ENCODE data around the gene SAMD14.
A peak's percentile ranks its signal among the peaks of the same experiment; 100 is the strongest.

SAMD14 gene

DNA sequence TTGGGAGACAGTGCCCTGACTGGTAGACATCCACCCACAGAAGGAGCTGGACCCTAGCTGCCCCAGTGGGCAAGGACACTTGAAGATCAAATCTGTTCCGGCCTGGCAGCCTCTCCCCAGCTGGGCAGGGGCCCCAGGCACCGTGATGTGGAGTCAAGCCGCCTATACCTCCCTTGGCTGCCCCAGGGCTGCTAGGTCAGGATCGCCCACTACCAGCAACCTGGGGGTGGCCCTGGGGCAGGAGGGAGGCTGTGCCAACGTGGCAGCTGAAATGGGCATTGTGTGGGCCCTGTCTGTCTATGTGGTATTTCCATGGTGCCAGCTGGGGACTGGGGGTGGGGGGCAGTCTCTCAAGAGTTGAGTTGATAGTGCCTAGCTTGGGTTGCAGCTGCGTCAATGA, 33.9 kb downstream of the SAMD14 start:
- Histone ChIP-seq H3K4me1 (ENCODE audit: control insufficient read depth in 1 of 2, insufficient read depth in 2 of 2, low read length in 2 of 2) (peaks cover 14 to 32% of the 10 kb centered on the region in 2 donors), H3K9me3 (ENCODE audit: control insufficient read depth in 1 of 2, low read length in 2 of 2) (no peaks in the 10 kb centered on the region), H3K36me3 (ENCODE audit: control insufficient read depth in 1 of 2, insufficient read depth in 2 of 2, low read length in 2 of 2) (peaks cover 16 to 20% of the 10 kb centered on the region in 2 donors), H3K27ac (ENCODE audit: low read length) (peak overlapping the region; percentile 80), H3K27me3 (ENCODE audit: low read depth, low read length) (no peaks in the 10 kb centered on the region), H3K4me3 (ENCODE audit: low read depth in 1 of 2, low read length in 2 of 2) (peak overlapping the region; percentile 89 to 93)

DNA sequence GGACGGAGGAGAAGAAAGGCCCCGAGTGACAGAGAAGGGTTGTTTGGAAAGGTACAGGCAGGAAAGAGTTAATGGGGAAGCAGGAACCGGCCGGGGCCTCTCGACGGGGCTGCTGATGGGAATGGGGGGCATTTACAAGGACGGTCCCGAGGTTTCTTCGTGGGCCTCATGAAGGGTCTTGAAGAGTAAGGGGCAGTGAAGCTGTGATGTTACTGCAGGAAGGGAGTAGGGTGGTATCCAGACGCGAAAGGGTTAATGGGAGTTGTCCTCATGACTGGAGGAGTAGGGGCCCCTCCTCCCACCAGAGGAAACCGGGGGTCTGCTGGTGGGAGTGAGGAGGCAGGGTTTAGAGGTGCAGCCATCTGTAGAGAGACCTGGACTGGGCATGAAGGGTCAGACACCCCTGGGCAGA, 34.3 kb downstream of the SAMD14 start:
- Histone ChIP-seq H3K27me3 (ENCODE audit: low read depth, low read length) (no peaks in the 10 kb centered on the region), H3K27ac (ENCODE audit: low read length) (peak overlapping the region; percentile 80), H3K9me3 (ENCODE audit: control insufficient read depth in 1 of 2, low read length in 2 of 2) (no peaks in the 10 kb centered on the region), H3K36me3 (ENCODE audit: control insufficient read depth in 1 of 2, insufficient read depth in 2 of 2, low read length in 2 of 2) (peaks cover 16 to 20% of the 10 kb centered on the region in 2 donors), H3K4me3 (ENCODE audit: low read depth in 1 of 2, low read length in 2 of 2) (peak overlapping the region; percentile 89 to 93), H3K4me1 (ENCODE audit: control insufficient read depth in 1 of 2, insufficient read depth in 2 of 2, low read length in 2 of 2) (peaks cover 9 to 27% of the 10 kb centered on the region in 2 donors)

DNA sequence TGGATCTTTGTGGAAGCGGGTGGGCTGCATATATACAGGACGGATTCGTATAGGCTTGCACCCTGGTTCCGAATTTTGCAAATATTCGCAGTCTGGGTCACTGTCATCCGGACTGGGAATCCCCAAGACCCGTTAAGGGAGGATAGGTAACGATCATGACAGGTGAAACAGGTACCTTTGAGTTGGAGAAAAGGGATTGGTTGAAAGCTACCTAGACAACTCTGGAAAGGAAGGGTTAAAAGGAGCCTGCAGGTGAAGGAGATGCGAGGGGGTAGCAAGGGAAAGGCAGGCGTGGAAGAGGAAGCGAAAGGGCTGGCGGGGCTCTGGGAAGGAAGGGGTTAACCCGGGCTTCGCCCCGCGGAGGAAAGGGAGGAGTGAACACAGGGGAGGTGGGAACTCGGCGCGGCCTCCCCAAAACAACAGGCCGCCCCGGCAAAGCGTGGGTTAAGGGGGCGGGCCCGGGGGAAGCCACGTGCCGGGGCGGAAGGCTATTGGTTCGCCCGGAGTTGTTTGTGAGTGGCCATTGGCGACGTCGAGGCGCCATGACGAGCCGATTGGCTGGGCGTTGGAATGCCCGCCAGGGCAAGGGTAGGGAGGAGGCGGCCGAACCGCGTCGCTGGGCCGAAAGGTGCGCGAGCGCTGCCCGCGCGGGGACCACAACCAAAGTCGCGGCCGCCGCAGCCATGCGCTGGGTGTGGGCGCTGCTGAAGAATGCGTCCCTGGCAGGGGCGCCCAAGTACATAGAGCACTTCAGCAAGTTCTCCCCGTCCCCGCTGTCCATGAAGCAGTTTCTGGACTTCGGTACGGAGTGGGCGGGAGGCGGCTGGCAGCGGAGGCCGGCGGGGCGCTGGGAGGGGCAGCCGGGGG, 35.0 kb downstream of the SAMD14 start, which contains the start of gene PDK2:
PDK2 (plus strand) TSS at position 599 of the 867 bp plus-strand sequence; CDS start at position 684, 85 bp downstream.
- peak within 1 kb of the TSS; percentile 80 for H3K27ac ChIP-seq (ENCODE audit: low read length)
- H3K36me3 ChIP-seq (ENCODE audit: control insufficient read depth in 1 of 2, insufficient read depth in 2 of 2, low read length in 2 of 2), result peaks cover 16 to 20% of the 10 kb centered on the region in 2 donors
- no peaks in the 10 kb centered on the region for H3K9me3 ChIP-seq (ENCODE audit: control insufficient read depth in 1 of 2, low read length in 2 of 2)
- no peaks in the 10 kb centered on the region for H3K27me3 ChIP-seq (ENCODE audit: low read depth, low read length)
- H3K4me3 ChIP-seq (ENCODE audit: low read depth in 1 of 2, low read length in 2 of 2), result peak within 1 kb of the TSS; percentile 89 to 93
- peaks cover 3 to 21% of the 10 kb centered on the region in 2 donors for H3K4me1 ChIP-seq (ENCODE audit: control insufficient read depth in 1 of 2, insufficient read depth in 2 of 2, low read length in 2 of 2)

DNA sequence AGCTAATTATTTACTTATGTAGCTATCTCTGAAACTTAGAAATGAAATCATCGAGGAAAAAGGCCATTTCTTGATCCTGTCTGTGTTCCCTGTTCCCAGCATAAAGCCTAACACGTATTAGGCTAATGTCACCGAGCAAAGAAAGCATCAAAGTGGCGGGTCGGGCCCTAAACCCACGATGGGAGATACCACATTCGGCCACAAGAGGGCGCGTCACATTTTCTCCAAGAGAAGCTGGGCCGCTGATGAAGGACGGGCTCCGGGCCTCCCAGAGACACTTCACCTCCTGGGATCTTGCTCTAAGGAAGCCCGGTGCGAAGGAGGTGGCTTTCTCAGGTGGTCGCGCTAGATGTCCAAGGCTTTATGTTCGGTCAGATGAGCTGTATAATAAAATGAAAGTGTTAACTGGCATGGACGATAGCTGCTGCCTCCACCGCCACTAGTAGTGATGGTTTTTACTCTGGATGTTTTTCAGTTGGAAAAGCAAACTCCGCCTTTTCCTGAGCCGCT, 35.7 kb downstream of the SAMD14 start:
- H3K27ac ChIP-seq (ENCODE audit: low read length), result peak overlapping the region; percentile 62

DNA sequence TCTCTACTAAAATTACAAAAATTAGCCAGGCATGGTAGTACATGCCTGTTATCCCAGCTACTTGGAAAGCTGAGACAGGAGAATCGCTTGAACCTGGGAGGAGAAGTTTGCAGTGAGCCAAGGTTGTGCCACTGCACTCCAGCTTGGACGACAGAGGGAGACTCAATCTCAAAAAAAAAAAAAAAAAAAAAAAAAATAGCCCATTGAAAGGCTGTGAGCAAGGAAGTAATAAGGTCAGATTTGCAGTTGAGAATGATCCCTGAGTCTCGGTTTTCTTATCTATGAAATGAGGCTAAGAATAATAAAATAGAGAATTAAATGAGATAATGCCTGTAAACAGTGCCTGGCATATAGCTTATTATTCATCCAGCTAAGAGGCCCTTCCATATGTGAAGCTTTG, 36.2 kb downstream of the SAMD14 start:
- Histone ChIP-seq H3K9me3 (ENCODE audit: control insufficient read depth in 1 of 2, low read length in 2 of 2) (no peaks in the 10 kb centered on the region), H3K27ac (ENCODE audit: low read length) (no peak overlapping the region), H3K4me3 (ENCODE audit: low read depth in 1 of 2, low read length in 2 of 2) (no peak overlapping the region)

More for the DNA sequence above, 35.7 kb downstream of the SAMD14 start:
- H3K27me3 ChIP-seq (ENCODE audit: low read depth, low read length), result no peaks in the 10 kb centered on the region
- H3K9me3 ChIP-seq (ENCODE audit: control insufficient read depth in 1 of 2, low read length in 2 of 2), result no peaks in the 10 kb centered on the region
- H3K36me3 ChIP-seq (ENCODE audit: control insufficient read depth in 1 of 2, insufficient read depth in 2 of 2, low read length in 2 of 2), result peaks cover 16 to 20% of the 10 kb centered on the region in 2 donors
- H3K4me1 ChIP-seq (ENCODE audit: control insufficient read depth in 1 of 2, insufficient read depth in 2 of 2, low read length in 2 of 2), result peaks cover 0 to 17% of the 10 kb centered on the region in 2 donors
- H3K4me3 ChIP-seq (ENCODE audit: low read depth in 1 of 2, low read length in 2 of 2), result peak overlapping the region; percentile 89 to 93

DNA sequence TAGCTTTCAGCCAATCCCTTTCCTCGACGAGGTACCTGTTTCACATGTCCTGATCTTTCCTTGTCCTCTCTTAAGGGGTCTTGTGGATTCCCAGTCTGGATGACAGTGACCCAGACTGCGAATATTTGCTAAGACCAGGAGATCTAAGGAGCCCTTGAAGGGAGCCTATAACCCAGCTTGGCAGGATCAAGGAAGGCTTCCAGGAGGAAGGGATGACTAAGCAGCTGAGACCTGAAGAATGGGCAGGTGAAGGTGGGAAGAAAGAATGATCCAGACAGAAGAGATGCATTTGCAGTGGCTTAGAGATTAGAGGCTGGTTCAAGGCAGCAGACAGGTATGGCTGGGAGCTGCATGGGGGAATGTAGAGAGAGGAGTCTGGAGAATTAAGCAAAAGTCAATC, 36.7 kb downstream of the SAMD14 start:
- Histone ChIP-seq H3K27ac (ENCODE audit: low read length) (no peak overlapping the region), H3K27me3 (ENCODE audit: low read depth, low read length) (no peaks in the 10 kb centered on the region), H3K4me3 (ENCODE audit: low read depth in 1 of 2, low read length in 2 of 2) (no peak overlapping the region), H3K36me3 (ENCODE audit: control insufficient read depth in 1 of 2, insufficient read depth in 2 of 2, low read length in 2 of 2) (peaks cover 7 to 9% of the 10 kb centered on the region in 2 donors), H3K4me1 (ENCODE audit: control insufficient read depth in 1 of 2, insufficient read depth in 2 of 2, low read length in 2 of 2) (peaks cover 0 to 17% of the 10 kb centered on the region in 2 donors), H3K9me3 (ENCODE audit: control insufficient read depth in 1 of 2, low read length in 2 of 2) (no peaks in the 10 kb centered on the region)

More for the DNA sequence above, 36.2 kb downstream of the SAMD14 start:
- Histone ChIP-seq H3K36me3 (ENCODE audit: control insufficient read depth in 1 of 2, insufficient read depth in 2 of 2, low read length in 2 of 2) (peaks cover 11 to 15% of the 10 kb centered on the region in 2 donors), H3K4me1 (ENCODE audit: control insufficient read depth in 1 of 2, insufficient read depth in 2 of 2, low read length in 2 of 2) (peaks cover 0 to 17% of the 10 kb centered on the region in 2 donors), H3K27me3 (ENCODE audit: low read depth, low read length) (no peaks in the 10 kb centered on the region)

DNA sequence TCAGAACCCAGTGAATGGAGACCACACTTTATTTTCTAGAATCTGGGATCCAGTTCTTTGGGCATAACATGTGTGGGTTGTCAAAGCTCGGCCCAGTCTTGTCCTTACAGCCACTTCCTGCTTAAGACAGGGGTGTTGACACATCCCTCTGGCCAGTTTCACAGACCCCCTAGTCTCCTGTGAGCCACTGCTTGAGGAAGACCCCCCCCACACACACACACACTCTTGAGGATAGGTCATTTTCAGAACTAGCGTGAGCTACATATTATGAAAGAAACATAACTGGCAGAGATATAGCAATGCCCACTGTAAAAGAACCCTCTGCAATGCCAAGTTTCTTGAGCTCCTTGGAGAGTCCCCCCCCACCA, 38.1 kb downstream of the SAMD14 start:
- no peak overlapping the region for H3K4me3 ChIP-seq (ENCODE audit: low read depth in 1 of 2, low read length in 2 of 2)
- no peaks in the 10 kb centered on the region for H3K36me3 ChIP-seq (ENCODE audit: control insufficient read depth in 1 of 2, insufficient read depth in 2 of 2, low read length in 2 of 2)
- no peak overlapping the region for H3K27ac ChIP-seq (ENCODE audit: low read length)

DNA sequence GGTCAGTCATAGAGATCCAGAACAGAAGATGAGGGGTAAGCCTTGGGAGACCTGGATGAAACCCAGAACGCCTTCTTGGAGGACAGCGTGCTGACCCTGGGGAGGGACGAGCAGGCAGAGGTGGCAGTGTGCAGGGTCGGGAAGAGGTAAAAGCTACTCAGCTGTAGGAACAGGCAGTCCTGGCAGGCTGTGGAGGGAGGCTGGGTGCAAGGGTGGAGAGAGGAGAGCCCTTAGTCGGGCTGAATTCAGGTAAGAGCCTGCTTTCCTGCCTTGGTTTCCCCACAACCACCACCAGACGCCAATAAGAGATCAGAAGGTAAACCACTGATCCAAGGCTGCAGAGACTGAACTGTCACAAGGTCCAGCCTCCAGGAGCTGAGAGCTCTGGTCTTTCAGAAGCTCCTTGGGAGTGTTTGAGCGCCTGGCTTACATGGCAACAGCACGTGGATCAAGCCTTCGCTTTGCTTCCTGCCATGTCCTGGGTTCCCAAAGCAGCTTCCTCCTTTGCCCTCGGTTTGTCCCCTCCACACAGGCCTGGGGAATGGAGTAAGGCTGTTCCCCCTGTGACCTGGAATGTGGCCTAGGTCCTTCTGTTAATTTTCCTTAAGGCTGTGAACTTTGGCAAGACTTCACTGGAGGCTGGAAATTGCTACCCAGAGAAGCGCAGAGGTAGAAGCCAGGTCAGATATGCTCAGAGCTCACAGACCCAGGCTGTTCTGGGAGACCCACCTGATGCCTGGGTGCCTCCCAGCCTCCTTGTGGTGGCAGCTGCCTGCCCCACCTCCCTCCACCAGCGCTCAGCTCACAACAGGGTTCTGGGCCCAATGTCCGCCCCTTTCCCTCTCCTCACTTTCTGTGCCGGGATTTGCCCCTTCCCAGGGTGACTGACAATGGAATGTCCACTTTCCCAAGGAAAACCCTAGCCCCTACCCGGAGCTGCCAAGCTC, 38.7 kb downstream of the SAMD14 start:
- H3K36me3 ChIP-seq (ENCODE audit: control insufficient read depth in 1 of 2, insufficient read depth in 2 of 2, low read length in 2 of 2), result no peaks in the 10 kb centered on the region
- H3K27ac ChIP-seq (ENCODE audit: low read length), result no peak overlapping the region
- H3K27me3 ChIP-seq (ENCODE audit: low read depth, low read length), result no peaks in the 10 kb centered on the region
- no peaks in the 10 kb centered on the region for H3K9me3 ChIP-seq (ENCODE audit: control insufficient read depth in 1 of 2, low read length in 2 of 2)
- H3K4me1 ChIP-seq (ENCODE audit: control insufficient read depth in 1 of 2, insufficient read depth in 2 of 2, low read length in 2 of 2), result peaks cover 0 to 6% of the 10 kb centered on the region in 2 donors
- no peak overlapping the region for H3K4me3 ChIP-seq (ENCODE audit: low read depth in 1 of 2, low read length in 2 of 2)

More for the DNA sequence above, 38.1 kb downstream of the SAMD14 start:
- no peaks in the 10 kb centered on the region for H3K27me3 ChIP-seq (ENCODE audit: low read depth, low read length)
- H3K9me3 ChIP-seq (ENCODE audit: control insufficient read depth in 1 of 2, low read length in 2 of 2), result no peaks in the 10 kb centered on the region
- peaks cover 0 to 13% of the 10 kb centered on the region in 2 donors for H3K4me1 ChIP-seq (ENCODE audit: control insufficient read depth in 1 of 2, insufficient read depth in 2 of 2, low read length in 2 of 2)

DNA sequence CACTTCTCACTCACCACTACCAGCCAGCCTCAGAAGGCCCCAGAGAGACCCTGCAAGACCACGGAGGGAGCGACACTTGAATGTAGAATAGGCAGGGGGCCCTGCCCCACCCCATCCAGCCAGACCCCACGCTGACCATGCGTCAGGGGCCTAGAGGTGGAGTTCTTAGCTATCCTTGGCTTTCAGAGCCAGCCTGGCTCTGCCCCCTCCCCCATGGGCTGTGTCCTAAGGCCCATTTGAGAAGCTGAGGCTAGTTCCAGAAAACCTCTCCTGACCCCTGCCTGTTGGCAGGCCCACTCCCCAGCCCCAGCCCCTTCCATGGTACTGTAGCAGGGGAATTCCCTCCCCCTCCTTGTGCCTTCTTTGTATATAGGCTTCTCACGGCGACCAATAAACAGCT, 39.9 kb downstream of the SAMD14 start:
- Histone ChIP-seq H3K27ac (ENCODE audit: low read length) (no peak overlapping the region), H3K4me3 (ENCODE audit: low read depth in 1 of 2, low read length in 2 of 2) (no peak overlapping the region), H3K4me1 (ENCODE audit: control insufficient read depth in 1 of 2, insufficient read depth in 2 of 2, low read length in 2 of 2) (no peaks in the 10 kb centered on the region)

DNA sequence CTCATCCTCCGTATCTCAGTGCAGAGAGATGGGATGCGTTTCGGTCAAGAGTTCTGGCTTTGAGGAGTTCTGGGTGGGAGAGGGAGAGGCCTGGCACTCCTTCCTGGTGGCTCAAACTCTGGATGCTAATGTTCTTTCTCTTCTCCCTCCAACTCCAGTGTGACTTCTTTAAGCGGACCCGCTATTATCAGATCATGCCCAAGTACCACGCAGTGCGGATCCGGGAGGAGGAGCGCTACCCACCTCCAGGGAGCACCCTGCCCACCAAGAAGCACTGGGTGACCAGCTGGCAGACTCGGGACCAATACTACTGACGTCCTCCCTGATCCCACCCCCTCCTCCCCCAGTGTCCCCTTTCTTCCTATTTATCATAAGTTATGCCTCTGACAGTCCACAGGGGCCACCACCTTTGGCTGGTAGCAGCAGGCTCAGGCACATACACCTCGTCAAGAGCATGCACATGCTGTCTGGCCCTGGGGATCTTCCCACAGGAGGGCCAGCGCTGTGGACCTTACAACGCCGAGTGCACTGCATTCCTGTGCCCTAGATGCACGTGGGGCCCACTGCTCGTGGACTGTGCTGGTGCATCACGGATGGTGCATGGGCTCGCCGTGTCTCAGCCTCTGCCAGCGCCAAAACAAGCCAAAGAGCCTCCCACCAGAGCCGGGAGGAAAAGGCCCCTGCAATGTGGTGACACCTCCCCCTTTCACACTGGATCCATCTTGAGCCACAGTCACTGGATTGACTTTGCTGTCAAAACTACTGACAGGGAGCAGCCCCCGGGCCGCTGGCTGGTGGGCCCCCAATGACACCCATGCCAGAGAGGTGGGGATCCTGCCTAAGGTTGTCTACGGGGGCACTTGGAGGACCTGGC, 40.8 kb downstream of the SAMD14 start:
- Histone ChIP-seq H3K4me3 (ENCODE audit: low read depth in 1 of 2, low read length in 2 of 2) (no peak overlapping the region), H3K36me3 (ENCODE audit: control insufficient read depth in 1 of 2, insufficient read depth in 2 of 2, low read length in 2 of 2) (no peaks in the 10 kb centered on the region)

More for the DNA sequence above, 39.9 kb downstream of the SAMD14 start:
- Histone ChIP-seq H3K9me3 (ENCODE audit: control insufficient read depth in 1 of 2, low read length in 2 of 2) (no peaks in the 10 kb centered on the region), H3K27me3 (ENCODE audit: low read depth, low read length) (no peaks in the 10 kb centered on the region), H3K36me3 (ENCODE audit: control insufficient read depth in 1 of 2, insufficient read depth in 2 of 2, low read length in 2 of 2) (no peaks in the 10 kb centered on the region)

More for the DNA sequence above, 40.8 kb downstream of the SAMD14 start:
- H3K27ac ChIP-seq (ENCODE audit: low read length), result no peak overlapping the region
- H3K4me1 ChIP-seq (ENCODE audit: control insufficient read depth in 1 of 2, insufficient read depth in 2 of 2, low read length in 2 of 2), result no peaks in the 10 kb centered on the region
- H3K9me3 ChIP-seq (ENCODE audit: control insufficient read depth in 1 of 2, low read length in 2 of 2), result no peaks in the 10 kb centered on the region
- H3K27me3 ChIP-seq (ENCODE audit: low read depth, low read length), result no peaks in the 10 kb centered on the region

All from muscle layer of duodenum (tissue), 2 donors.